CD4-positive, alpha-beta T cell treated with Interleukin-4 for 1 hour (primary cell): ENCODE data around the gene PIH1D2.
"Not testable (repeated sequence)": the region's sequence is repeated elsewhere in the genome, so short reads cannot be mapped to it uniquely, and the experiment has no call there.

Experiments
- DNase-seq, 2 donors: peaks; one replicate each; pipeline ENCODE4 v3.0.0-alpha.2; 2020 to 2022

Gene PIH1D2, protein sequence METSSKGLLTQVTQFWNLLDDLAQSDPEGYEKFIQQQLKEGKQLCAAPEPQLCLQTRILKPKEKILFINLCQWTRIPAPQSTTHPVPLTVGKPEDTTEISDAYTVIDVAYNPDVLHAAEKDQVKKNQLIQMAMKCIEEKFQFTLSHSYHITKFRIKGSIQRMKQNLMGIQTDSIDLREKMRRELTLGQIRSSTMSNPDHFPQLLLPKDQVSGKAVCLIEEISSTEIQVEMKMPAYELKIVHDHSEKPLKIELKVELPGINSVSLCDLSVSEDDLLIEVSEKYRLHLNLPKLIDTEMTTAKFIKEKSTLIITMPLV

GRCh38 chr11:112073941-112074811 lies at the start of gene PIH1D2, which contains the start of gene NKAPD1:
Gene PIH1D2 (minus strand): TSS chr11:112074017. CDS start chr11:112073174, 843 bp downstream.
Gene NKAPD1 (plus strand): TSS chr11:112074299. CDS start chr11:112075575, 1,276 bp downstream.
- peak; percentile 84 to 90 for DNase-seq

- no peak for DNase-seq
Measured at GRCh38 chr11:112123129-112123528, 49.3 kb upstream of the PIH1D2 start.

DNA sequence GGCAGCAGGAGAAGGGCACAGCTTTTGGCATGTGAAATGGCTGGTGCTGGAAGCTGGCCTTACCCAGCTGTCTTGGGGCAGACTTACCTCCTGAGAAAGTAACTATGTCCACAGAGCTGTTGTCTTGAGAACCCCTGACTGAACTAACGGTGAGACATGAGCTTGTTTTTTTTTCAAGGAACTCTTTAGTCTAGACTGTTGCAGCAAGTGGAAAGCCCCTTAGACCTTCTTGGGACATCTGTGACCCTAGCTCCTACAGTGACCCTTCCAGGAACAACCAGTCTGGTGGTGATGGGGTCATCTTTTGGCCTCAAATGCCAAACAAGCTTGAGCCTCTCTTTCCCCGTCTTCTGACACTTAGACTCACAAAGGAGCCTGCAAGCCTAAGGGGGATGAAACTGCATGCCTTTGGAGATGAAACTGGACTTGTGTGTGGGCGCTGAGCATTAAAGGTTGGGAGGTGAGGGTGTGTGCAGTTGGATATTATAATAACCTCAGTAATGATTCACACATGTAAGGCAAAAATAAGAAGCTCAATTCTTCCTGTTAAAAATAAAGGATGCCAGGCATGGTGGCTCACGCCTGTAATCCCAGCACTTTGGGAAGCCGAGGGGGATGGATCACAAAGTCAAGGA lies 48.3 kb upstream of the PIH1D2 start:
- DNase-seq = no peak

DNA sequence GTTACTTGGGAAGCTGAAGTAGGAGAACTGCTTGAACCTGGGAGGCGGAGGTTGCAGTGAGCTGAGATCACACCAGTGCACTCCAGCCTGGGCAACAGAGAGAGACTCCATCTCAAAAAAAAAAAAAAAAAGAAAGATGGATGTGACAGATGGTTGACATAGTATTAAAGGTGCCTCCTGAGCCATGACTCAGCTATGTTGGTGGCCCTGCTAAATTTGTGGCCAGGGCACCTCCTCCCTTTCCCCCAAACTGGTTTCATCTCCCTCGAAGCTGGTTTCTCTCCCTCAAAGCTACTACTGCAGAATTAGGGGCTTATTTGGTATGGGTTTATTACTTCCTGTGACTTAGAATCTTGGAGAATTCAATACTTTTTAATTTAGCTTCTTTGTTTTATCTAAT lies 44.4 kb upstream of the PIH1D2 start:
- DNase-seq = no peak

DNA sequence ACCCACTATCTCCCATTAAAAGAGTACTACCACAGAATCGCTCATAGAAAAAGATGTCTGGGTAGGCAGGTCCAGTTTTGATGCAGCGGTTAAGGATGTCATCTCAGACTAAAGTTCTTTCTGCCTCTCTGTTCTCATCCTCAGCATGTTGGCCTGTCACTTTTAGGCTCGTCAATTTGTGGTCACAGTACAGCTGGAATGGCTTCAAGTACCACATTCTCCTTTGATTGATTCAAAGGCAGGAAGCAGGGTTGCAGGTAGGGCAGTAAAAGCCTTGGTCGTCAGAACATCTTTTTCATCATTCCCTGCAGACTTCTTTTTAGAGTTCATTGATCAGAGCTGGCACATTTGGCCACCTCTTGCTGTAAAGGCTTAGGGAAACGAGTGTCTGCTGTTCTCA lies 41.6 kb upstream of the PIH1D2 start:
- DNase-seq = no peak

DNA sequence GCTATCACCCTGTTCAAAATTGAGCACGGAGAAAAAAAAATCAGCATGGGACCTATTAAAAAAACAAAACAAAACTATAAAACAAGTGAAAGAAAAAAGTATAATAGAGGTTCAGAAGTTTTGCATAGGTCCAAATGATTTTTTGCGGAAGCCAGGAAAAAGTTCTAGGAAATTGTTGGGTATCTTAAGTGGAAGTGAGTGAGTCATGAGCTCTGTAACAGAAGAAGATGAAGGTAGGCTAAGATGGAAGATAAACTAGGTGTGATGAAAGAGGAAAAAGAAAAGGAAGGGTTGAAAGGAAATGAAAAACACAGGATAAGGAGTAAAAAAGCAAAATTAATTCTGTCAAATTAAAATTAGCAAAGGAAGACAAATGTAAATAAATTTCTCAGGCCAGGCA lies 40.6 kb upstream of the PIH1D2 start:
- DNase-seq = no peak

- peak in 1 of 2 donors; percentile 55 for DNase-seq
Measured at GRCh38 chr11:112113539-112114457, 40.0 kb upstream of the PIH1D2 start.

DNA sequence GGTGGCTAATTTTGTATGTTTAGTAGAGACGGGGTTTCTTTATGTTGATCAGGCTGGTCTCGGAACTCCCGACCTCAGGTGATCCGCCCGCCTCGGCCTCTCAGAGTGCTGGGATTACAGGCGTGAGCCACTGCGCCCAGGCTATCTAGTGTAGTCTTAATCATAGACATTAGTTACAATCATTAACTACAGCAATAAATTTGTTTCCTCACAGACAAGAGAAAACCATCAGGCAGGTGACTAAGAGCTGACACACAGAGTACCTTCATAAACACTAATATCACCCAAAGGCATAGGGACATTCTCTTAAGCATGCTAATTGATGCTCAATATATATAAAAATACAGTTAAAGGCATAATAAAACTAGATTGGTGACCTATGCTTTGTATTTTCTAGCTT lies 32.3 kb upstream of the PIH1D2 start:
- DNase-seq = no peak

DNA sequence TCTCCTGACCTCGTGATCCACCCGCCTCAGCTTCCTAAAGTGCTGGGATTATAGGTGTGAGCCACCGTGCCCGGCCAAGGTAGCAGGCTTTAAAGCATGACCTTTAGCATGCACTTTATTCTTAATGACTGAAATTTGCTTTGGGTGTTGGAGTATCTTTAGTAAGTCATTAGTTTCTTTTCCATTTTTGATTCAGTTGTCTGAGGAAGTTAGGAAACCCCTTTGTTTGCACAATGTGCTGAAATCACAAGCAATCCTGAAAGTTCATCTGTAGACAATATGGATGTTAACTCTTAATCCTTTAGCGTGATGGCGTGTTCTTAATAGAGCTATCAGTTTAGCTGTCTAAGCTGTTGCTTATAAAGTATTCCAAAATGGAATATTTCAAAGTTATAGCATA lies 29.6 kb upstream of the PIH1D2 start:
- DNase-seq = no peak

DNA sequence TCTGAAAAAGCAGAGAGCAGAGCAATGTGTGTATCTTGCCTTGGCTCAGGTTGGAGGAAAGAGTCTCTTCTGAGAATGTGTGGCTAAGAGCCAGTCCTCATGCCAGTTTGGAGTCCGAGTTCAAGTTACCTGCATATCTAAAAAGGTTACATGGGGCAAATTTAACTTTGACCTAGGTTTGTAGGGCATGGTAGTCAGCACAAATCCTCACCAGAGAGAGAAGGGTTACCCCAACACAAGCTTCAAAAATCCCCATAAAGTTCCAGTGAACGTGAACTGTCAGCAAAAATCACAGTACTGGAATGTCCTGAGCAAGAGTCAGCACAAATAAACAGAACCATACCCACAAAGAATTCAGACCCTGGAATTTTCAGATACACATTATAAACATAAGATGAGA lies 26.6 kb upstream of the PIH1D2 start:
- DNase-seq = no peak

- DNase-seq = no peak
Measured at GRCh38 chr11:112097734-112098528, 24.1 kb upstream of the PIH1D2 start.

DNA sequence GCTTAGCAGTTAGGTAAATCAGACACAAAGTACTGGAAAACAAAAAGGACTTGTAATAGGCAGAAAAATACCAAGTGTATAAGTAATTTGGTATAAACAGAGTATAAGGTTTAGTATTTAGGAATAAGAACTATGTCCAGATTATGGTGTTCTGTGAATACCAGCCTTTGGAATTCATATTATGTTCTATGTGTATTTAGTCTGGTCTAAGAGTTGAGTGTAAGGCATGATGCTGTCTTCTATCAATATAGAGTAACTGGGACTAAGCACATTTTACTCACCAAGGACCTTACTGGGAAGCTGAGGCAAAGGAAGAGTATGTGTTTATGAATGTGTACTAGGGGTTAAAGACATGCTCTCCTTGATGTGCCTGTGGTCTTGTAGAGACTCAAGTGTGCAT lies 22.4 kb upstream of the PIH1D2 start:
- DNase-seq = no peak

GRCh38 chr11:112095302-112095701 lies 21.5 kb upstream of the PIH1D2 start:
- DNase-seq = not testable (repeated sequence)

GRCh38 chr11:112087212-112087611 lies 13.4 kb upstream of the PIH1D2 start:
- no peak for DNase-seq

- DNase-seq = peak; percentile 98
Measured at GRCh38 chr11:112086422-112087191, 12.8 kb upstream of the PIH1D2 start, which contains the start of the genes SDHD and TIMM8B. Gene SDHD (plus strand): TSS chr11:112086873. CDS start chr11:112086908, 35 bp downstream. Gene TIMM8B (minus strand): TSS chr11:112086756. CDS start chr11:112086723, 33 bp downstream.

DNA sequence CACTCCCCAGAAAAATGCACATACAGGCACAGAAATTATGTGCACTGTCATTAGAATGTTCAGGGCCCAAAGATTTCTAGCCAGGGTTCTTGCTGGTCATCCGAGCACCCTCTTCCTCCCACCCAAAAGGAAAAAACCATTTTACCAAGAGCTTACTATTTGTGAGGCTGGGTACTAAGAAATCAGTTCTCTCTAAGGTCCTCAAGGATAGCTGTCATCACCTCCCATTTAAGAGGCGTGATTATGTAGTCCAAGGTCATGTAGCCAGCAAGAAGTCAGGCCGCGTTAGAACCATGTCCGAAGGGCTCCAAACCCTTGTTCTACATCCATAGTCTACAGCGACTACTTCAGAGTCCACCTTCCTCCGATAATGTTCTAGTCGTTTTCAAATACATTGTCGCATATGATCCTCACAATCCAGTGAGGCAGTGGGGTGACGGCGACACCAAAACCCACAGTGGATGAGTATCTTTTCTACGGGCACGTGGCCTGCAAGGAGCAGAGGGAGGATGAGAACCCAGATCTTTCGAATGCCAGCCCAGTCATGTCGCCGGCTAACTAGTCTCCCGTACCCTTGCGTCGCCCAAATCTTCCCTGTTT lies 12.1 kb upstream of the PIH1D2 start:
- peak in 1 of 2 donors; percentile 14 for DNase-seq

GRCh38 chr11:112082729-112083128 lies 8.9 kb upstream of the PIH1D2 start:
- DNase-seq = no peak

DNA sequence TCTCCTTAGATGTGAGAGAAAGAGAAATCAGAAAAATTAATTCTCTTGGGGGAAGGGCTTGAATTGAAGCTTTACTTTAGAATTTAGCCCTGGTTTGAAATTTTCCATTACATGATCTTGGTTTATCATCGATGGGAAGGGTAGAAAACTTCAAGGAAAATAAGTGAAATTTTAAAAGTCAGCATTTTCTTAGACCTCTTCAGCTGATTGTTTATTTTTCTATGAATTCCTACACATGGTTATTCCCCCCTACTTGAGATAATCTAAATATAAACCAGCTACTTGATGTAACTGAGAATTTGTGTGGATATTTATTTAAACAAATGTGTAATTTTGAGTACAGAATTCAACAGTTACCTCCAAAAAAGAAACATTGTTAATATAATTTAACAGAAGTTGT lies 10.9 kb downstream of the PIH1D2 start:
- no peak for DNase-seq

- DNase-seq = no peak
Measured at GRCh38 chr11:112058103-112058502, 15.7 kb downstream of the PIH1D2 start.

- no peak for DNase-seq
Measured at GRCh38 chr11:112057170-112057569, 16.6 kb downstream of the PIH1D2 start.
